Small intestine (tissue), 7 donors: Measurements from ENCODE around the gene CKLF. TPM values are rescaled to one million over a fixed set of nuclear protein-coding genes. Genes with fewer than 3 reads are reported as not detected.

Experiments
- DNase-seq, 2 donors: peaks; one replicate each; pipeline versions ENCODE4 v3.0.0 to v3.0.0-alpha.2; 2013
- FAIRE-seq: peaks from 2 replicates; lab custom pipeline; 2012; peaks lifted over from hg19 to GRCh38; lab: Jason Lieb, UNC
- H3K27ac ChIP-seq, 3 donors: one replicate each; pipeline ENCODE4 v1.5.1; 2013; ENCODE audit warnings: low read length in 2 of 3, mild to moderate bottlenecking in 2 of 3, control low read depth in 1 of 3, inconsistent platforms in 1 of 3, low read depth in 1 of 3, moderate library complexity in 1 of 3
- H3K27me3 ChIP-seq, 3 donors: one replicate each; pipeline ENCODE4 v1.6.1; 2013; ENCODE audit warnings: low read length in 3 of 3, inconsistent platforms in 1 of 3; ENCODE audit not compliant: control insufficient read depth in 3 of 3, insufficient read depth in 3 of 3
- H3K36me3 ChIP-seq, 3 donors: one replicate each; pipeline ENCODE4 v1.6.1; 2013; ENCODE audit warnings: low read length in 3 of 3, inconsistent platforms in 1 of 3, low read depth in 1 of 3, mild to moderate bottlenecking in 1 of 3, moderate library complexity in 1 of 3; ENCODE audit not compliant: control insufficient read depth in 3 of 3, insufficient read depth in 2 of 3
- H3K4me1 ChIP-seq, 3 donors: one replicate each; pipeline ENCODE4 v1.6.1; 2013; ENCODE audit warnings: low read length in 2 of 3, inconsistent platforms in 1 of 3, low read depth in 1 of 3, mild to moderate bottlenecking in 1 of 3, moderate library complexity in 1 of 3; ENCODE audit not compliant: control insufficient read depth in 3 of 3, insufficient read depth in 2 of 3
- H3K4me3 ChIP-seq, 3 donors: one replicate each; pipeline ENCODE4 v1.5.1; 2013; ENCODE audit warnings: low read length in 3 of 3, control low read depth in 1 of 3, inconsistent platforms in 1 of 3, low read depth in 1 of 3, mild to moderate bottlenecking in 1 of 3, moderate library complexity in 1 of 3
- H3K9me3 ChIP-seq, 2 donors: one replicate each; pipeline ENCODE4 v1.6.1; 2013; ENCODE audit warnings: low read depth in 1 of 2, low read length in 1 of 2; ENCODE audit not compliant: control insufficient read depth in 2 of 2, insufficient read depth in 1 of 2
- WGBS, 3 donors: extraction: QIAGEN DNeasy Blood & Tissue Kit; methylation state at CpG; one replicate each; pipeline ENCODE4 v1.1.7; 2013; 5-methylcytosine and 5-hydroxymethylcytosine counted together
- polyA plus RNA-seq, 4 donors: library from polyadenylated mRNA; stranded (reverse) in 3 of 4; unstranded in 1 of 4; fragments of 200-250 nt in 3 of 4; fragments of 120-200 nt in 1 of 4; gene quantifications; one replicate each; pipeline versions ENCODE4 v1.2.1 to v1.2.3, GENCODE V29; 2013
- donor health status: healthy with polysubstance abuse.
- donor health status: control.
- donor health status: control.
- donor health status: Bipolar disorder and iron deficiency.
- donor health status: healthy.

Gene CKLF
- polyA plus RNA-seq, 4 donors, result 24.7 to 55.1 (median 35.4) TPM

- Histone ChIP-seq H3K27me3 (peaks cover 0 to 14% (median 2%) of the 10 kb centered on the region in 3 donors), H3K27ac (no peak overlapping the region), H3K4me1 (peaks cover 0 to 14% (median 7%) of the 10 kb centered on the region in 3 donors), H3K9me3 (no peaks in the 10 kb centered on the region), H3K4me3 (no peak overlapping the region), H3K36me3 (no peaks in the 10 kb centered on the region)
- DNase-seq (no peak), FAIRE-seq (no peak)
- 80 to 83% (median 82%) methylated on average over 3 of the region's 3 CpGs for WGBS, 3 donors
Measured at GRCh38 chr16:66574531-66574930, 22.2 kb downstream of the CKLF start.

GRCh38 chr16:66575060-66575459 is 22.7 kb downstream of the CKLF start:
- FAIRE-seq, result no peak
- DNase-seq, result no peak
- Histone ChIP-seq H3K27me3 (peaks cover 0 to 19% (median 2%) of the 10 kb centered on the region in 3 donors), H3K9me3 (no peaks in the 10 kb centered on the region), H3K36me3 (no peaks in the 10 kb centered on the region), H3K27ac (no peak overlapping the region), H3K4me1 (peaks cover 0 to 11% (median 6%) of the 10 kb centered on the region in 3 donors), H3K4me3 (no peak overlapping the region)
- WGBS, 3 donors, result 91 to 97% (median 94%) methylated on average over 3 of the region's 3 CpGs

- Histone ChIP-seq H3K4me1 (peaks cover 0 to 14% (median 3%) of the 10 kb centered on the region in 3 donors), H3K27ac (no peak overlapping the region), H3K4me3 (no peak overlapping the region), H3K27me3 (peaks cover 0 to 20% (median 2%) of the 10 kb centered on the region in 3 donors), H3K36me3 (no peaks in the 10 kb centered on the region), H3K9me3 (no peaks in the 10 kb centered on the region)
- DNase-seq (no peak), FAIRE-seq (no peak)
- WGBS, 3 donors, result 89 to 96% (median 95%) methylated on average over 5 of the region's 5 CpGs
Measured at GRCh38 chr16:66576296-66576695, 23.9 kb downstream of the CKLF start.

DNA sequence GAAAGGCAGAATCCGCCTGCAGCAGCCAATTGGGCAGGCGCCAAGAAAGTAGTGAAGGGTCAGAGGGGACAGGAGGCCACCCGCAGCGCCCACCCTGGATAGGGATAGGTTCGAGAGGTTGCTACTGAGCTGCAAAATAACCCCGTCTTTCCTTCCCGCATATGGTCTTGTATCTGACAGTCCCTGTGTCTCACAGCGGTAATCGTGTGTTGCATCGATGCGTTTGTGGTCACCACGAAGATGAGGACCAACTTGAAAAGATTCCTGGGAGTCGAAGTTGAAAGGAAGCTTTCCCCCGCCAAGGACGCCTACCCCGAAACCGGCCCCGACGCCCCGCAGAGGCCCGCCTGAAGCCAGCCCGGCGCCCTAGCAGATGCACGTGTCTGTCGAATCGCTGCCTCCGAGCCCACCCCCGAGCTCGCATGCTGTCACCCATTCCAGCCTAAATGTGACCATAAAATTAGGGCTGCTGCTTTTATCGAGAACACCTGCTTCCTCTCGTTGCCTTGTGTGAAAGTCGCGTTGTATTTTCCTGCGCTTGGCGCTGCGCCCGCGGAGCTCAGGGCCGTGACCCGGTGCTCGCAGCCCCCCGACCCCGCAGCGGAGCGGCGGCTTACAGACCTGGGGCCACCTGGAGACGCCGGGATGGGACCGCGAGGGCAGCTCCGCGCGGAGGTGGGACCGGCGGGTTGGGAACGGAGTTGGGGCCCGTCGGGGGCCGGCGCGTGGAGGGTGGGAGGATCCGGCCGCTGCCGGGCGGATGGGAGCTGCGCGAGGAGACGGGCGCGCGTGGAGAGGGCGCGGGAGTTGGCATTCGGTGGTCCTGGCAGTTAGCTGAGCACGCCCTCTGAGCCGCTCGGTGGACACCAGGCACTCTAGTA is 26.5 kb downstream of the CKLF start, which contains the start of gene CMTM2:
Gene CMTM2 (plus strand): TSS at position 813 of the 881 bp plus-strand sequence. CDS start 145 bp downstream, outside the sequence.
- 13 to 17% (median 14%) methylated on average over 75 to 77 of the region's 77 CpGs for WGBS, 3 donors
- Histone ChIP-seq H3K9me3 (peaks cover 0 to 3% of the 10 kb centered on the region in 2 donors), H3K4me3 (peak within 1 kb of the TSS; percentile 4 to 49 (median 25)), H3K4me1 (peaks cover 0 to 17% (median 6%) of the 10 kb centered on the region in 3 donors), H3K27ac (no peak within 1 kb of the TSS), H3K36me3 (no peaks in the 10 kb centered on the region), H3K27me3 (peaks cover 0 to 20% (median 2%) of the 10 kb centered on the region in 3 donors)
- FAIRE-seq (no peak), DNase-seq (peak in 1 of 2 donors; percentile 45)

GRCh38 chr16:66580605-66581209 is 28.3 kb downstream of the CKLF start:
- Histone ChIP-seq H3K4me3 (no peak overlapping the region), H3K36me3 (no peaks in the 10 kb centered on the region), H3K9me3 (peaks cover 0 to 3% of the 10 kb centered on the region in 2 donors), H3K27me3 (peaks cover 0 to 20% (median 2%) of the 10 kb centered on the region in 3 donors), H3K4me1 (peaks cover 0 to 17% (median 6%) of the 10 kb centered on the region in 3 donors), H3K27ac (no peak overlapping the region)
- FAIRE-seq (no peak), DNase-seq (no peak)
- WGBS, 3 donors, result 87 to 98% (median 90%) methylated on average over 4 of the region's 4 CpGs

GRCh38 chr16:66581246-66581952 is 29.0 kb downstream of the CKLF start:
- Histone ChIP-seq H3K27me3 (peaks cover 0 to 20% (median 2%) of the 10 kb centered on the region in 3 donors), H3K9me3 (peaks cover 0 to 3% of the 10 kb centered on the region in 2 donors), H3K4me3 (no peak overlapping the region), H3K4me1 (peaks cover 0 to 17% (median 6%) of the 10 kb centered on the region in 3 donors), H3K27ac (peak overlapping the region in 1 of 3 donors; percentile 67), H3K36me3 (no peaks in the 10 kb centered on the region)
- FAIRE-seq (no peak), DNase-seq (peak; percentile 27 to 50)
- 70 to 79% (median 76%) methylated on average over 3 of the region's 3 CpGs for whole genome bisulfite sequencing, 3 donors

GRCh38 chr16:66585481-66586239 is 33.3 kb downstream of the CKLF start:
- no peak overlapping the region for H3K27ac ChIP-seq
- H3K27me3 ChIP-seq, result no peaks in the 10 kb centered on the region
- DNase-seq (no peak), FAIRE-seq (no peak)
- H3K9me3 ChIP-seq, result peaks cover 0 to 3% of the 10 kb centered on the region in 2 donors
- peaks cover 0 to 9% (median 4%) of the 10 kb centered on the region in 3 donors for H3K4me1 ChIP-seq
- H3K4me3 ChIP-seq, result no peak overlapping the region
- peaks cover 0 to 2% (median 0%) of the 10 kb centered on the region in 3 donors for H3K36me3 ChIP-seq
- 70 to 88% (median 85%) methylated on average over 10 of the region's 10 CpGs for WGBS, 3 donors
